VCaP (cell line): ENCODE measurements around the gene ENG.
"Not testable (repeated sequence)": the region's sequence is repeated elsewhere in the genome, so short reads cannot be mapped to it uniquely, and the experiment has no call there.

Source experiments
- H3K27ac ChIP-seq: fragments of 450-650 bp; 2 replicates; pipeline ENCODE4 v1.5.1; 2017
- CTCF ChIP-seq: fragments of 450-650 bp; conservative IDR thresholded peaks from 2 replicates; pipeline ENCODE4 v1.5.1; 2017; ENCODE audit warnings: mild to moderate bottlenecking, moderate library complexity

The ENG gene

GRCh38 chr9:127884976-127885490 lies 30.6 kb upstream of the ENG start:
- no peak for TF ChIP-seq CTCF
- H3K27ac ChIP-seq, result no peak overlapping the region

GRCh38 chr9:127884427-127884911 lies 30.0 kb upstream of the ENG start:
- no peak overlapping the region for H3K27ac ChIP-seq
- TF ChIP-seq CTCF, result no peak

- no peak overlapping the region for H3K27ac ChIP-seq
- TF ChIP-seq CTCF, result no peak
Measured at GRCh38 chr9:127883959-127884358, 29.5 kb upstream of the ENG start.

- H3K27ac ChIP-seq, result not testable (repeated sequence)
Measured at GRCh38 chr9:127881715-127882114, 27.3 kb upstream of the ENG start.

- no peak for TF ChIP-seq CTCF
Measured at GRCh38 chr9:127880143-127880542, 25.7 kb upstream of the ENG start.

GRCh38 chr9:127878652-127879390 lies 24.4 kb upstream of the ENG start:
- peak overlapping the region; percentile 83; the same call in 1 of the 2 replicates for H3K27ac ChIP-seq
- no peak for TF ChIP-seq CTCF

More at GRCh38 chr9:127880143-127880542, 25.7 kb upstream of the ENG start:
- H3K27ac ChIP-seq, result no peak overlapping the region

GRCh38 chr9:127878001-127878651 lies 23.7 kb upstream of the ENG start:
- peak overlapping the region; percentile 83 for H3K27ac ChIP-seq
- no peak for TF ChIP-seq CTCF
